HG02642 (cell line): Measurements from ENCODE around the gene GPR176.

Experiments used
- ATAC-seq: cut with Tn5 transposase; IDR thresholded peaks from one replicate; pipeline ENCODE4 v1.9.1; 2021; ENCODE audit warnings: mild to moderate bottlenecking; ENCODE audit not compliant: unreplicated experiment, poor library complexity

The GPR176 gene

DNA sequence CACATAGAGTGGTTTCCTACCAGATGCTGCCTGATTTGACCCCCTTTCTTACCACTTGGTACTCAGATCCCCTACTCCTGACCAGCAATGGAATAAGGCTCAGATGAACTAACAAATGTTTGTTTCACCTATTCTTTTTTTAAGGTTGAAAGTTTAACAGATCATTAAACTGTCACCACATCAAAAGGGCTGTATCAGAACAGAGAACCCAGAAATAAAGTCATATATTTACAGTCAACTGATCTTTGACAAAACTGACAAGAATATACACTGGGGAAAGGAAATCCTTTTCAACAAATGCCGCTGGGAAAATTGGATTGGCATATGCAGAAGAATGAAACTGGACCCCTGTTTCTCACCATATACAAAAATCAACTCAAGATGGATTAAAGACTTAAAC lies 56.0 kb downstream of the GPR176 start:
- ATAC-seq = no peak

DNA sequence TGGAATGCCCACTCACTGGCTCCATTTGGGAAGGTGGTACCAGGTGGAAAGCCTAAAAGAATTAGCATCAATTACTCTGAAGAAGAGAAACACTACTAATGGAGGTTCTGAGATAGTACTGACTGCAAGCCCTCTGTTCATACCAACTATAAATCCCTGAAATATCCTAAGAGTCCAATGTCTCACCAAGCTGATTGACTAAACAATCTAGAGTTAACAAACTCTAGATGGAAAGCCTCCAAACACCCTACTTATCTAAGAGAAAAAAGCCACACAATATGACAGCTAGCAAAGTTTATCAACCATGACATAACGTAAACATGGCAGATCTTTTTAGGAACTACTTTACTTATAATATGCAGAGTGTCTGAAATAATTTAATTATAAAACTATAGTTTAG lies 59.2 kb downstream of the GPR176 start:
- ATAC-seq = no peak

- no peak for ATAC-seq
Observed at GRCh38 chr15:39860200-39860599, 59.9 kb downstream of the GPR176 start.

- ATAC-seq = no peak
Observed at GRCh38 chr15:39859636-39860035, 60.4 kb downstream of the GPR176 start.

DNA sequence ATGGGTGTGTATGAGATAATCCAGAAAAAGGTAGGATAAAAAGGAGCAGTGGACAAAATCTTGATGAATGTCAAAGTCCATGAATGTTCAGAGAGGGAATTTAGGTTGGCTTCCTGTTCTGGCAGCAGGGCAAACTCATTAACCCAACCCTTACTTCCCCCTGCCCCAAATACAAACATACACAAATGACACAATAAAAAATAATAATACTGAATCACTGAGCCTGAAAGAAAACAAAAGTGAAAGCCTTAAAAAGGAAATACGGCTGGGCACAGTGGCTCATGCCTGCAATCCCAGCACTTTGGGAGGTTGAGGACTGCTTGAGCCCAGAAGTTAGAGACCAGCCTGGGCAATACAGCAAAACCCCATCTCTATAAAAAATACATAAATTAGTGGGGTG lies 62.9 kb downstream of the GPR176 start:
- ATAC-seq = no peak

DNA sequence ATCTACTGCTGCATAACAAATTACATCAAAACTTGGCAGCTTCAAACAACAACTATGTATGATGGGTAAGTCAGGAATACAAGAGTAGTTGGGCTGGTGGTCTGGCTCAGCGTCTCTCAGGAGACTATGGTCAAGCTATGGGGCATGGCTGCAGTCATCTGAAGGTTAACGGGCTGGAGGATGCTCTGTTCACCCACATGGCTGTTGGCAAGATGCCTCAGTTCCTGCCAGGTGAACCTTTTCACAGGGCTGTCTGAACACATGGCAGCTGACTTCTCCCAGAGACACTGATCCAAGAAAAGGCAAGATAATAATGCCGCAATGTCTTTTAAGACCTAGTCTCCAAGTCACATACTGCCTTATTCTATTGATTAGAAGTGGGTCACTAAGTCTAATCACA lies 63.7 kb downstream of the GPR176 start:
- ATAC-seq = no peak

GRCh38 chr15:39855400-39855799 lies 64.7 kb downstream of the GPR176 start:
- no peak for ATAC-seq

DNA sequence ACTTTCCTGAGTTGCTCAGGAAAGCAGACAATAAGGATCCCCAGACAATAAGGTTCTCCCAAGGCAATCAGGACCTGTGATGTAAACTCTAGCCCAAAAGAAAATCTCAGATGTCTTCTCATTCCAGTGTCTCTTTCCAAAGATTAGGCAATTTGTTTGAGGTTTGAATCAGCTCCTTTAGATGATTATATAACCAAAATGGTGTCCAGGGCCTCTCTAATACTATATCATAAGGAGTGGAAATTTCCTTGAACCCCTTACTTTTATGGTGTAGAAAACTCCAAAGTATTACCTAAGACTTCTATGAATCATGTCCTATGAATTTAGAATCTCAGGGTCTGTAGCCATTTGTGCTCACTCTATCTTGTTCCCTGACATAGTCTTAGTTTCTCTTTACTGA lies 65.9 kb downstream of the GPR176 start:
- ATAC-seq = no peak

GRCh38 chr15:39852250-39852649 lies 67.8 kb downstream of the GPR176 start:
- ATAC-seq = no peak

DNA sequence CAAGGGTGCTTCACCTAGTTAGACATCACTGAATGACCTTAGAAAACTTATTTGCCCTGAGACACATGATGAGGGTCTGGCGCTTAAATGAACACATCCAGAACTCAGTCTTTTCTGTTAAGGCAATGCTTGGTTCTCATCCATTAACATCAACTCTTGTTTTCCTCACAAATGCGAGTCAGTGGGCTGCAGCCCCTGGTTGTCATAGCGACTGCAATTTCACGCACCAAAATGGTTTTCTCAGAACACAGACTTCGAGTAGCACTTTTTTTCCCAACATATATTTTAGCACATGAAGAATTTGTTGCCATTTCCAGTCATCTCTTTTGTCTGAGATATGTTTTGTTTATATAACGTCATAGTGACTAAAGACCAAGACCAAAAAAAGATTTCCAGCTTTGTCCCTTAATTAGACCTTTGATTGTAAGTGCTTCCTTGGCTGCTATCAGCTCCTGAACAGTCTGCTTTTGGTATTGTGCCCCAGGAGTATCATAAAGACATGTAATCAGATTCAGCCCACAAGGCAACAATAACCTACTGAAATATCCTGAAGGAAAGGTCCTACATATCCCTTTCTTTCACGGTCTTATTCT lies 68.5 kb downstream of the GPR176 start:
- no peak for ATAC-seq

GRCh38 chr15:39850436-39850835 lies 69.6 kb downstream of the GPR176 start:
- ATAC-seq = no peak

DNA sequence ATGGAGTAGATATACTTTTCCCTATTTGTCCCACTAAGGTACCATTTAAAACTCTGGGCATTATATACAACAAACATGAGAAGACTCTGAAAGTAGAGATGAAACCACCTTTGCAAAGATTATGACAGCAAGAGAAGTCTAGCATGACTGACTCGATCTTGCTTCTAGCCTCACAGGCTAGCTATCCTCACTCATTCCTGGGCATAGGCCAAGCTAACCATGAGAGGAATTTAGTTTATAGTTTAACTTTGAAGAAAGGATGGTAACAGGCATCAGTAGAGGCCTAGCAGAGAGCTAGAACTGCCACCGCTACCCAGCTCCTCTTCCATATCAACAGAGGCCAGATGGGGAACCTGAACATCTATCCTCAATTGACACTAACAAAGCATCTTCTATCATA lies 74.0 kb downstream of the GPR176 start:
- ATAC-seq = no peak

GRCh38 chr15:39845582-39845981 lies 74.5 kb downstream of the GPR176 start:
- no peak for ATAC-seq

GRCh38 chr15:39843565-39843964 lies 76.5 kb downstream of the GPR176 start:
- ATAC-seq = no peak

DNA sequence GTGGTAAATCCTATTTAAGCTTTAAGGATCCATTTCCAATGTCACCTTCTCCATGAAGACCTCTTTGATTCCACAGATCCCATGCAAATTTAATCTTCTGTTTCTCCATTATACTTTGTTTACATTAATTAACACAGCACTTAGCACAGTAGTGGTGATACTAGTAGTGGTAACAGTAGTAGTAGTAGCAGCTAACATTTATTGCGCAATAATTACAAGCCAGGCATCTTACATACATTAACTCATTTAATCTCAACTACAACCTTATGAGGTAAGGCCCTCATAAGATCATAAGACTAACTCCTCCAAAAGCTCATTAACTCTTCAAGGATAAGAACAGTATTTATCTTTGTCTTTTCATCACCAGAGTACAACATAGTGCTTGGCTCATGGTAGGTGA lies 82.6 kb downstream of the GPR176 start:
- no peak for ATAC-seq

DNA sequence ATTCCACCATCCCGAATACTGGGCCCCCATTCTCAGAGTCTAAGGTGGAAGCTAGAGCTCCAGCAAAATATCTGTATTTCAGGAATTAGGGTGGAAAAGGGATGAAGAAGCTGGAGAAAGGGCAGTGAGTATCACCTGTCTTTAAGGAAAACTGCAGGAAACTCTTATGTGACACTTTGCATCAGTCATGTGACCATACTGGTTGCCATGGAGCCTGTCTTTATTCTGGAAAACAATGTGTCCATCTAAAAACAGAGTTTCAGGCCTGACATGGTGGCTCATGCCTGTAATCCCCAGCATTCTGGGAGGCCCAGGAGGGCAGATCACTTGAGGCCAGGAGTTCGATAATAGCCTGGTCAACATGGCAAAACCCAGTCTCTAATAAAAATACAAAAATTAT lies 84.5 kb downstream of the GPR176 start:
- no peak for ATAC-seq

DNA sequence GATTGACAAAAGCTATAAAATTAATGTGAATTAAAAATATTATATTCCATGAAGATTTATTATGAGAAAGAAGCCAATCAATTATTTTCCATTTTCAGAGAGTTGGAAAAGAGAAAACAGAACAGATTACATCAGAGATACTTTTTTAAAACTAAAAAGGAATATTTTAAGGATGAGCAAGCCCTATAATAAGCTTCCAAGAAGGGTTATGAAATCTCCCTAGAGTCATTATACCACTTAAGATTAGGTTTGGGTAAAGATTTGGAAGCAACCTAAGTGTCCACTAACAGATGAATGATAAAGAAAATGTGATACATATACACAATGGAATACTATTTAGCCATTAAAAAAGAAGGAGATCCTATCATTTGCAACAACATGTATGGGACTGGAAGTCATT lies 85.8 kb downstream of the GPR176 start:
- no peak for ATAC-seq

- no peak for ATAC-seq
Observed at GRCh38 chr15:39833515-39833981, 86.5 kb downstream of the GPR176 start.

DNA sequence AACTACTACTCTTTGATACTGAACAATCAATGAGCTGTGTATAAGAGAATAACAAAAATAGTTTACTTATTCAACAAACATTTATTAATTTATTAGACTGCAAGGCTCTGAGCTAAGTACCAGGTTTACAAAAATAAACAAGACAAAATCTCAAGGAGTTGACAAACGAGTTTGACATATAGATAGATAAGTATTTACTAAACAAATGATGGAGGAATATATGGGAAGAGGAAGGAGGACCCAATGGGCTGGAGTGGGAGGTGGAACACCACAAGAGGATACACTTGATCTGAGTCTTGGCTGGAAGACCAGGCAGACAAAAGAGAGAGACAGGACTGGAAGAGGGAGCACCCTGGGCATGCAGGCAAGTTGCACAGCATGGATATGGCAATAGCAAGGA lies 89.9 kb downstream of the GPR176 start:
- no peak for ATAC-seq

- ATAC-seq = no peak
Observed at GRCh38 chr15:39828374-39828931, 91.6 kb downstream of the GPR176 start.

GRCh38 chr15:39826975-39827374 lies 93.1 kb downstream of the GPR176 start:
- no peak for ATAC-seq

- no peak for ATAC-seq
Observed at GRCh38 chr15:39823634-39824033, 96.4 kb downstream of the GPR176 start.
